OCI-LY7 (cell line): ENCODE results near the gene UVRAG. TPM values are rescaled to one million over a fixed set of nuclear protein-coding genes. Genes with fewer than 3 reads are reported as not detected.

Experiments
- BruUV-seq: library from RNA; stranded (reverse); fragments of 400-500 nt; replicated peaks from 2 replicates; lab custom pipeline; 2021; lab: Mats Ljungman, UMichigan
- CTCF ChIA-PET: fragments of 300-600 bp; sonication (Branson Sonifier 250); formaldehyde crosslinking; loops from one replicate; lab custom pipeline; 2022; ENCODE audit warnings: antibody characterized with exemption; ENCODE audit not compliant: unreplicated experiment; lab: Charles Lee
- POLR2A ChIA-PET: fragments of 300-600 bp; sonication (Branson Sonifier 250); formaldehyde crosslinking; loops from one replicate; lab custom pipeline; 2022; ENCODE audit warnings: antibody characterized with exemption; lab: Charles Lee
- DNase-seq: peaks from one replicate; pipeline ENCODE4 v3.0.0-alpha.2; 2015; ENCODE audit warnings: low spot score
- H2AFZ ChIP-seq: fragments of 200-600 bp; sonication (generic), shearing (Covaris generic); 2 replicates; pipeline ENCODE4 v1.6.1; 2014; ENCODE audit warnings: mild to moderate bottlenecking, antibody characterized with exemption, low read length, moderate library complexity
- H3K27ac ChIP-seq: fragments of 200-600 bp; sonication (generic); 2 replicates; pipeline ENCODE4 v1.5.1; 2014; ENCODE audit warnings: mixed run types, low read depth, mild to moderate bottlenecking, moderate library complexity, low read length, inconsistent platforms; ENCODE audit not compliant: poor library complexity, severe bottlenecking
- H3K36me3 ChIP-seq: fragments of 200-600 bp; sonication (generic); 2 replicates; pipeline ENCODE4 v1.6.1; 2014; ENCODE audit warnings: mild to moderate bottlenecking, antibody characterized with exemption, low read length, moderate library complexity, mixed read lengths; ENCODE audit not compliant: insufficient read depth
- H3K4me1 ChIP-seq: fragments of 200-600 bp; sonication (generic); 2 replicates; pipeline ENCODE4 v1.5.1; 2014; ENCODE audit warnings: mild to moderate bottlenecking, low read length; ENCODE audit not compliant: insufficient read depth, poor library complexity, severe bottlenecking
- H3K4me2 ChIP-seq: fragments of 200-600 bp; sonication (generic); 2 replicates; pipeline ENCODE4 v1.6.1; 2014; ENCODE audit warnings: mild to moderate bottlenecking, low read length
- H3K4me3 ChIP-seq: fragments of 200-600 bp; sonication (generic); 2 replicates; pipeline ENCODE4 v1.5.1; 2014; ENCODE audit warnings: mild to moderate bottlenecking, low read depth, low read length; ENCODE audit not compliant: poor library complexity, severe bottlenecking
- H3K79me2 ChIP-seq: fragments of 200-600 bp; sonication (generic); 2 replicates; pipeline ENCODE4 v1.6.1; 2016; ENCODE audit warnings: low read depth, mild to moderate bottlenecking, low read length, moderate library complexity, mixed read lengths; ENCODE audit not compliant: insufficient read depth
- H3K9me2 ChIP-seq: fragments of 200-600 bp; sonication (generic); 2 replicates; pipeline ENCODE4 v1.6.1; 2016; ENCODE audit warnings: mild to moderate bottlenecking, low read length, mixed read lengths; ENCODE audit not compliant: insufficient read depth
- H3K9me3 ChIP-seq: fragments of 200-600 bp; sonication (generic); 2 replicates; pipeline ENCODE4 v1.6.1; 2014; ENCODE audit warnings: mild to moderate bottlenecking, mixed run types, low read length, mixed read lengths
- H4K20me1 ChIP-seq: fragments of 200-600 bp; sonication (generic); 2 replicates; pipeline ENCODE4 v1.6.1; 2014; ENCODE audit warnings: mild to moderate bottlenecking, antibody characterized with exemption, low read length, moderate library complexity, mixed read lengths; ENCODE audit not compliant: insufficient read depth
- CTCF ChIP-seq: fragments of 200-600 bp; sonication (generic); conservative IDR thresholded peaks from 2 replicates; pipeline ENCODE4 v1.5.1; 2014; ENCODE audit warnings: mild to moderate bottlenecking, antibody characterized with exemption, low read length, moderate library complexity, mixed read lengths
- EZH2phosphoT487 ChIP-seq: fragments of 200-600 bp; sonication (generic); IDR thresholded peaks from 2 replicates; pipeline ENCODE4 v1.6.1; 2018; ENCODE audit warnings: low read depth, borderline replicate concordance, mild to moderate bottlenecking, mixed run types, antibody characterized with exemption, low read length, moderate library complexity, mixed read lengths
- intact Hi-C: fragments of 100-400 bp; cut with micrococcal nuclease; formaldehyde crosslinking; loops from one replicate; pipeline ENCODE4 v1.10.0; 2022; ENCODE audit not compliant: unreplicated experiment
- total RNA-seq, 2 experiments: library from RNA; depleted of rRNA in 1 of 2; stranded (reverse); fragments of >200 nt in 1 of 2; shearing (Covaris generic) in 1 of 2; gene quantifications; 2 replicates each; pipeline ENCODE4 v1.2.3, GENCODE V29; 2014 to 2022

UVRAG gene
- total RNA-seq, 2 experiments from 2014 or later = 43.7 to 73.3 TPM

- H3K4me3 ChIP-seq = no peak overlapping the region
- H3K27ac ChIP-seq = no peak overlapping the region
- no peak overlapping the region for H2AFZ ChIP-seq
- CTCF ChIA-PET = no interaction called here
- POLR2A ChIA-PET = interaction anchor here (1.4 kb wide), 1 partner anchor 13 kb away, joined by 3 read pairs; no protein-coding TSS in a partner anchor
- intact Hi-C loops = no loop called here
- H3K79me2 ChIP-seq = no peaks in the 10 kb centered on the region
- H3K4me1 ChIP-seq = no peaks in the 10 kb centered on the region
- no peak for DNase-seq
- TF ChIP-seq EZH2phosphoT487 = no peak
- no peak for TF ChIP-seq CTCF
- no peak overlapping the region for H3K4me2 ChIP-seq
- H3K36me3 ChIP-seq = peaks cover 19% of the 10 kb centered on the region
- no peaks in the 10 kb centered on the region for H4K20me1 ChIP-seq
- no peaks in the 10 kb centered on the region for H3K9me2 ChIP-seq
- no TSS peak for BruUV-seq
- 0 out of 2 replicates have a peak, but pooled peaks cover 4% of the 10 kb centered on the region for H3K9me3 ChIP-seq
Measured at GRCh38 chr11:76096552-76096951, 281.5 kb downstream of the UVRAG start.

- CTCF ChIA-PET = no interaction called here
- no peaks in the 10 kb centered on the region for H4K20me1 ChIP-seq
Measured at GRCh38 chr11:76102802-76103201, 287.8 kb downstream of the UVRAG start.

More at GRCh38 chr11:76102802-76103201, 287.8 kb downstream of the UVRAG start:
- Histone ChIP-seq H3K4me1 (no peaks in the 10 kb centered on the region), H2AFZ (no peak overlapping the region), H3K36me3 (peaks cover 33% of the 10 kb centered on the region), H3K9me2 (no peaks in the 10 kb centered on the region), H3K27ac (no peak overlapping the region), H3K79me2 (no peaks in the 10 kb centered on the region), H3K9me3 (peaks cover 9% of the 10 kb centered on the region; the same call in 1 of the 2 replicates), H3K4me3 (no peak overlapping the region), H3K4me2 (no peak overlapping the region)
- intact Hi-C loops = no loop called here
- POLR2A ChIA-PET = interaction anchor here (0.7 to 1.8 kb wide), 4 partner anchors 12 to 1416 kb away, joined by 3 to 4 read pairs (median 3); no protein-coding TSS in a partner anchor
- TF ChIP-seq EZH2phosphoT487 = no peak
- TF ChIP-seq CTCF = no peak
- DNase-seq = no peak
- no TSS peak for BruUV-seq
